Posterior cingulate gyrus (tissue), 11 donors: Measurements from ENCODE around the gene SCART1.
"Not testable (repeated sequence)": the region's sequence is repeated elsewhere in the genome, so short reads cannot be mapped to it uniquely, and the experiment has no call there.

Source experiments
- DNase-seq, 10 donors: peaks; one replicate each; pipeline versions ENCODE4 v3.0.0 to v3.0.0-alpha.2; 2020 to 2021; ENCODE audit warnings: mixed read lengths in 3 of 10
- intact Hi-C: fragments of 100-400 bp; cut with DNase I; formaldehyde crosslinking; loops from one replicate; pipeline ENCODE4 v1.15.1; 2023

SCART1 gene

GRCh38 chr10:133511408-133511807, 57.7 kb downstream of the SCART1 start:
- no peak for DNase-seq
- intact Hi-C loops: no loop called here

GRCh38 chr10:133511907-133512528, 58.3 kb downstream of the SCART1 start:
- intact Hi-C loops: no loop called here
- no peak for DNase-seq

- no peak for DNase-seq
- intact Hi-C loops: no loop called here
Measured at GRCh38 chr10:133515471-133515870, 61.7 kb downstream of the SCART1 start.

- intact Hi-C loops: no loop called here
- no peak for DNase-seq
Measured at GRCh38 chr10:133516057-133516456, 62.3 kb downstream of the SCART1 start.

GRCh38 chr10:133518517-133518916, 64.8 kb downstream of the SCART1 start:
- DNase-seq, intact Hi-C loops: not testable (repeated sequence)
